Hematopoietic multipotent progenitor cell treated with erythropoietin and hydrocortisone succinate and interleukin-3 and kit ligand, for 8 days (in vitro differentiated cells): ENCODE measurements around the gene CCIN.
"Not testable (repeated sequence)": the region's sequence is repeated elsewhere in the genome, so short reads cannot be mapped to it uniquely, and the experiment has no call there.

Source experiments
- DNase-seq: peaks from one replicate; pipeline ENCODE4 v3.0.0-alpha.2; 2015

Gene CCIN

GRCh38 chr9:36141761-36142160 is 27.4 kb upstream of the CCIN start:
- DNase-seq, result no peak

- peak; percentile 94 for DNase-seq
These were observed 26.5 kb upstream of the CCIN start for GRCh38 chr9:36142510-36143244.

- DNase-seq, result no peak
These were observed 25.9 kb upstream of the CCIN start for GRCh38 chr9:36143245-36143641.

- no peak for DNase-seq
These were observed 24.6 kb upstream of the CCIN start for GRCh38 chr9:36144309-36145232.

GRCh38 chr9:36145970-36146369 is 23.2 kb upstream of the CCIN start:
- DNase-seq, result no peak

- DNase-seq, result no peak
These were observed 22.5 kb upstream of the CCIN start for GRCh38 chr9:36146651-36147050.

- DNase-seq, result no peak
These were observed 21.6 kb upstream of the CCIN start for GRCh38 chr9:36147441-36148175.

- DNase-seq, result peak; percentile 92
These were observed 20.7 kb upstream of the CCIN start for GRCh38 chr9:36148311-36149051.

- DNase-seq, result no peak
These were observed 20.0 kb upstream of the CCIN start for GRCh38 chr9:36149197-36149596.

GRCh38 chr9:36150574-36151315 is 18.4 kb upstream of the CCIN start:
- DNase-seq, result no peak

GRCh38 chr9:36151316-36152210 is 17.6 kb upstream of the CCIN start:
- peak; percentile 78 for DNase-seq

GRCh38 chr9:36152741-36153438 is 16.3 kb upstream of the CCIN start:
- no peak for DNase-seq

- DNase-seq, result no peak
These were observed 15.4 kb upstream of the CCIN start for GRCh38 chr9:36153746-36154145.

- DNase-seq, result no peak
These were observed 14.7 kb upstream of the CCIN start for GRCh38 chr9:36154331-36154952.

GRCh38 chr9:36156116-36156515 is 13.1 kb upstream of the CCIN start:
- no peak for DNase-seq

- peak; percentile 35 for DNase-seq
These were observed 11.1 kb upstream of the CCIN start for GRCh38 chr9:36158122-36158521.

GRCh38 chr9:36158917-36159316 is 10.3 kb upstream of the CCIN start:
- no peak for DNase-seq

GRCh38 chr9:36159509-36159908 is 9.7 kb upstream of the CCIN start:
- not testable (repeated sequence) for DNase-seq

GRCh38 chr9:36160126-36160525 is 9.1 kb upstream of the CCIN start:
- not testable (repeated sequence) for DNase-seq

GRCh38 chr9:36161187-36161586 is 8.0 kb upstream of the CCIN start:
- no peak for DNase-seq
